ENCODE data around the gene CSNK1G1.

- TF ChIP-seq CTCF (IDR thresholded peaks at IDR 0.05; ENCODE audit: low read depth, low read length, poor library complexity, severe bottlenecking) (no peak), EZH2phosphoT487 (IDR thresholded peaks at IDR 0.05; ENCODE audit: borderline replicate concordance, low read length) (no peak)
These were observed 40.8 kb upstream of the CSNK1G1 start for GRCh38 chr15:64396789-64397188.
